ENCODE measurements around the gene VWA1. TPM values are rescaled to one million over a fixed set of nuclear protein-coding genes. Genes with fewer than 3 reads are reported as not detected.
A peak's percentile ranks its signal among the peaks of the same experiment; 100 is the strongest.

VWA1 gene
- total RNA-seq, 1 donor from 2014 or later: 2.4 TPM

GRCh38 chr1:1434131-1434823 lies 1.2 kb upstream of the VWA1 start:
- Histone ChIP-seq H2AFZ (replicated peaks) (no peak overlapping the region), H3K27me3 (peaks cover 35% of the 10 kb centered on the region), H3K4me1 (peaks cover 54% of the 10 kb centered on the region), H3K79me2 (ENCODE audit: low read depth) (no peaks in the 10 kb centered on the region), H3K9me3 (ENCODE audit: low read depth) (no peaks in the 10 kb centered on the region), H3K4me3 (no peak overlapping the region), H3K4me2 (peak overlapping the region; percentile 89), H4K20me1 (ENCODE audit: low read depth) (peaks cover 7% of the 10 kb centered on the region), H3F3A (ENCODE audit: low read depth) (peaks cover 62% of the 10 kb centered on the region), H3K9ac (no peak overlapping the region), H3K27ac (no peak overlapping the region), H3K36me3 (no peaks in the 10 kb centered on the region)
- no peaks in the 10 kb centered on the region for H3K36me3 Mint-ChIP-seq
- peak; percentile 49 for DNase-seq (ENCODE audit: low spot score)
- H3K27me3 Mint-ChIP-seq (ENCODE audit: insufficient read depth, low read depth): peaks cover 19% of the 10 kb centered on the region
- no peaks in the 10 kb centered on the region for H3K9me3 Mint-ChIP-seq
- peaks cover 38% of the 10 kb centered on the region for H3K4me1 Mint-ChIP-seq
- no peak overlapping the region for H3K4me3 Mint-ChIP-seq
- TF ChIP-seq EZH2phosphoT487 (IDR thresholded peaks at IDR 0.05) (no peak), CTCF (IDR thresholded peaks at IDR 0.05) (no peak), EZH2 (IDR thresholded peaks at IDR 0.05) (no peak)
- H3K27ac Mint-ChIP-seq: no peak overlapping the region

GRCh38 chr1:1434824-1435105 lies 725 bp upstream of the VWA1 start:
- Mint-ChIP-seq H3K4me1 (peaks cover 34% of the 10 kb centered on the region), H3K4me3 (peak overlapping the region; percentile 82), H3K27me3 (ENCODE audit: insufficient read depth, low read depth) (peaks cover 14% of the 10 kb centered on the region), H3K27ac (no peak overlapping the region), H3K36me3 (no peaks in the 10 kb centered on the region), H3K9me3 (no peaks in the 10 kb centered on the region)
- H4K20me1 ChIP-seq (ENCODE audit: low read depth): peaks cover 7% of the 10 kb centered on the region
- H3K4me3 ChIP-seq: peak overlapping the region; percentile 62
- TF ChIP-seq CTCF (IDR thresholded peaks at IDR 0.05) (no peak), EZH2phosphoT487 (IDR thresholded peaks at IDR 0.05) (no peak), EZH2 (IDR thresholded peaks at IDR 0.05) (no peak)
- H3K4me2 ChIP-seq: peak overlapping the region; percentile 89
- no peak overlapping the region for H2AFZ ChIP-seq (replicated peaks)
- no peaks in the 10 kb centered on the region for H3K36me3 ChIP-seq
- H3F3A ChIP-seq (ENCODE audit: low read depth): peaks cover 57% of the 10 kb centered on the region
- peaks cover 54% of the 10 kb centered on the region for H3K4me1 ChIP-seq
- H3K79me2 ChIP-seq (ENCODE audit: low read depth): no peaks in the 10 kb centered on the region
- DNase-seq (ENCODE audit: low spot score): no peak
- no peak overlapping the region for H3K27ac ChIP-seq
- H3K27me3 ChIP-seq: peaks cover 35% of the 10 kb centered on the region
- no peaks in the 10 kb centered on the region for H3K9me3 ChIP-seq (ENCODE audit: low read depth)
- H3K9ac ChIP-seq: no peak overlapping the region

GRCh38 chr1:1435911-1436629 lies 580 bp downstream of the VWA1 start:
- TF ChIP-seq CTCF (IDR thresholded peaks at IDR 0.05) (no peak), EZH2phosphoT487 (IDR thresholded peaks at IDR 0.05) (no peak)
- Mint-ChIP-seq H3K4me1 (peaks cover 30% of the 10 kb centered on the region), H3K36me3 (no peaks in the 10 kb centered on the region), H3K4me3 (peak overlapping the region; percentile 85), H3K27ac (no peak overlapping the region), H3K27me3 (ENCODE audit: insufficient read depth, low read depth) (peaks cover 10% of the 10 kb centered on the region), H3K9me3 (no peaks in the 10 kb centered on the region)
- H3K36me3 ChIP-seq: no peaks in the 10 kb centered on the region
- peaks cover 43% of the 10 kb centered on the region for H3K4me1 ChIP-seq
- no peaks in the 10 kb centered on the region for H3K9me3 ChIP-seq (ENCODE audit: low read depth)
- H3K4me3 ChIP-seq: peak overlapping the region; percentile 62
- no peaks in the 10 kb centered on the region for H3K79me2 ChIP-seq (ENCODE audit: low read depth)
- no peak overlapping the region for H3K27ac ChIP-seq
- no peak overlapping the region for H3K9ac ChIP-seq
- DNase-seq (ENCODE audit: low spot score): no peak
- peaks cover 35% of the 10 kb centered on the region for H3K27me3 ChIP-seq
- peaks cover 7% of the 10 kb centered on the region for H4K20me1 ChIP-seq (ENCODE audit: low read depth)
- peaks cover 48% of the 10 kb centered on the region for H3F3A ChIP-seq (ENCODE audit: low read depth)
- no peak overlapping the region for H2AFZ ChIP-seq (replicated peaks)
- peak overlapping the region; percentile 89 for H3K4me2 ChIP-seq
